ENCODE results near the gene INAFM2. TPM values are rescaled to one million over a fixed set of nuclear protein-coding genes. Genes with fewer than 3 reads are reported as not detected.

The INAFM2 gene
- total and polyA plus RNA-seq, 4 donors = 3.3 to 5.7 (median 4.4) TPM

GRCh38 chr15:40358471-40359353 is 35.2 kb downstream of the INAFM2 start:
- Histone ChIP-seq H3K9ac (ENCODE audit: low read depth in 1 of 2, low read length in 2 of 2) (no peak overlapping the region), H3K9me3 (ENCODE audit: control insufficient read depth in 4 of 4, low read length in 3 of 4) (no peaks in the 10 kb centered on the region), H3K4me3 (ENCODE audit: low read depth in 1 of 3, low read length in 3 of 3) (peak overlapping the region in 1 of 3 donors; percentile 42), H3K36me3 (ENCODE audit: control insufficient read depth in 4 of 4, insufficient read depth in 3 of 4, low read depth in 1 of 4, low read length in 3 of 4) (no peaks in the 10 kb centered on the region), H3K4me1 (ENCODE audit: control insufficient read depth in 4 of 4, insufficient read depth in 4 of 4, low read length in 3 of 4) (peaks cover 7 to 22% (median 17%) of the 10 kb centered on the region in 4 donors), H3K27me3 (ENCODE audit: control insufficient read depth in 4 of 4, insufficient read depth in 4 of 4, low read length in 3 of 4) (no peaks in the 10 kb centered on the region), H3K27ac (ENCODE audit: low read depth in 1 of 2, low read length in 2 of 2) (no peak overlapping the region)
- TF ChIP-seq YY1 (IDR thresholded peaks at IDR 0.05) = no peak
- TF ChIP-seq GABPA (IDR thresholded peaks at IDR 0.05 in 1 of 2, conservative IDR thresholded peaks at IDR 0.05 in 1 of 2) = no peak
- TF ChIP-seq TAF1 (conservative IDR thresholded peaks at IDR 0.05) = no peak
- TF ChIP-seq CTCF (IDR thresholded peaks at IDR 0.05; ENCODE audit: low read depth, low read length, missing input control) = no peak
- TF ChIP-seq ZBTB33 (IDR thresholded peaks at IDR 0.05) = no peak
- TF ChIP-seq HNF4G (IDR thresholded peaks at IDR 0.05) = no peak
- TF ChIP-seq NR2F2 (IDR thresholded peaks at IDR 0.05) = no peak
- TF ChIP-seq MAX (IDR thresholded peaks at IDR 0.05) = no peak
- TF ChIP-seq ATF3 (IDR thresholded peaks at IDR 0.05) = no peak
- WGBS = 19% methylated on average over 31 of the region's 31 CpGs
- DNase-seq (ENCODE audit: low spot score) = no peak

- H3K36me3 ChIP-seq (ENCODE audit: control insufficient read depth in 4 of 4, insufficient read depth in 3 of 4, low read depth in 1 of 4, low read length in 3 of 4) = no peaks in the 10 kb centered on the region
- H3K9ac ChIP-seq (ENCODE audit: low read depth in 1 of 2, low read length in 2 of 2) = no peak overlapping the region
- no peak for DNase-seq (ENCODE audit: low spot score)
- 96% methylated on average over 4 of the region's 4 CpGs for WGBS
- no peak for TF ChIP-seq ZBTB33 (IDR thresholded peaks at IDR 0.05)
- H3K4me1 ChIP-seq (ENCODE audit: control insufficient read depth in 4 of 4, insufficient read depth in 4 of 4, low read length in 3 of 4) = peaks cover 3 to 13% (median 10%) of the 10 kb centered on the region in 4 donors
- no peaks in the 10 kb centered on the region for H3K27me3 ChIP-seq (ENCODE audit: control insufficient read depth in 4 of 4, insufficient read depth in 4 of 4, low read length in 3 of 4)
- H3K9me3 ChIP-seq (ENCODE audit: control insufficient read depth in 4 of 4, low read length in 3 of 4) = no peaks in the 10 kb centered on the region
- H3K27ac ChIP-seq (ENCODE audit: low read depth in 1 of 2, low read length in 2 of 2) = no peak overlapping the region
- H3K4me3 ChIP-seq (ENCODE audit: low read depth in 1 of 3, low read length in 3 of 3) = no peak overlapping the region
Observed at GRCh38 chr15:40360015-40360414, 36.5 kb downstream of the INAFM2 start.

All from liver (tissue), 9 donors.